Measurements from ENCODE around the gene GP2.

DNA sequence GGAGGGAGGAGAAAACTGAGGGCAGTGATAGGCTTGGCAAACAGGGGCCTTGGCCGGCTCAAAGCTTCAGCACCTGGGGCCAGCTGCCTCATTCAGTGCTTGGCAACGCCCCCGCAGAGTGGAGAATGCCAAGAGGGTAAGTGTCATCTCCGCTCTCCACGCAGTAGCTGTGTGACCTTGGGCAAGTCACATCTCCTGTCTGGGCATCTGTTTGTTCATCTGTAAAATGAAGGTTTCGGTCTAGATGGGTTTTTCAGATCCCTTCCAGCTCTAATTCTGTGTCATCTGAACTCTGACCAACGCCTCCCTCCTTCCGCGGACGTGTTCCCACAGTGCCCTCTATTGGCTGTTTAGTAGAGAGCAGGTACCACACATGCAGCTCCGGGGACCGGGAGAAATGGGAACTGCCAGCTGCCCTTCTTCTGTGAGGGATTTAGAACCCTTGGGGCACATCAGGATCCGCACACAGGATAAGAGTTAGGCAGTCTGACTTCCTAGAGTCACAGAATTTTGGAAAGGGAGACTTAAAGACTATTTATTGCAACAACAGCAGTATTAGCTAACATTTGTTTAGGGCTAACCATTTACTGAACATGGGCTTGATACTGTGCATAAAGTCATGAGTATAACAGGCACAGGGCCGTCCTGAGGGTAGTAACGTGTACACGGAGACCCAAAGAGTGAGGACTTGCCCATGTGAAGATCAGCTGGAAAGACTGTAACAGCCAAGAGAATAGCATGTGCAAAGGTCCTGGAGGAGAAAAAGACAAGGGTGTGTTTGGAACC is 26.8 kb downstream of the GP2 start:
- TF ChIP-seq, protein P1, sequence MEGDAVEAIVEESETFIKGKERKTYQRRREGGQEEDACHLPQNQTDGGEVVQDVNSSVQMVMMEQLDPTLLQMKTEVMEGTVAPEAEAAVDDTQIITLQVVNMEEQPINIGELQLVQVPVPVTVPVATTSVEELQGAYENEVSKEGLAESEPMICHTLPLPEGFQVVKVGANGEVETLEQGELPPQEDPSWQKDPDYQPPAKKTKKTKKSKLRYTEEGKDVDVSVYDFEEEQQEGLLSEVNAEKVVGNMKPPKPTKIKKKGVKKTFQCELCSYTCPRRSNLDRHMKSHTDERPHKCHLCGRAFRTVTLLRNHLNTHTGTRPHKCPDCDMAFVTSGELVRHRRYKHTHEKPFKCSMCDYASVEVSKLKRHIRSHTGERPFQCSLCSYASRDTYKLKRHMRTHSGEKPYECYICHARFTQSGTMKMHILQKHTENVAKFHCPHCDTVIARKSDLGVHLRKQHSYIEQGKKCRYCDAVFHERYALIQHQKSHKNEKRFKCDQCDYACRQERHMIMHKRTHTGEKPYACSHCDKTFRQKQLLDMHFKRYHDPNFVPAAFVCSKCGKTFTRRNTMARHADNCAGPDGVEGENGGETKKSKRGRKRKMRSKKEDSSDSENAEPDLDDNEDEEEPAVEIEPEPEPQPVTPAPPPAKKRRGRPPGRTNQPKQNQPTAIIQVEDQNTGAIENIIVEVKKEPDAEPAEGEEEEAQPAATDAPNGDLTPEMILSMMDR (IDR thresholded peaks at IDR 0.05): peak in 4 of 6 experiments; percentile 48 to 72 (median 66)
- TF ChIP-seq POLR2A (IDR thresholded peaks at IDR 0.05): no peak
